ENCODE measurements around the gene COL21A1.

- TF ChIP-seq CTCF (IDR thresholded peaks at IDR 0.05; ENCODE audit: borderline replicate concordance, extremely low read depth, low read length, poor library complexity, severe bottlenecking) = no peak
- no peak for TF ChIP-seq EZH2 (IDR thresholded peaks at IDR 0.05; ENCODE audit: borderline replicate concordance, low read depth, low read length, severe bottlenecking)
Measured at GRCh38 chr6:56023829-56024228, 223.6 kb downstream of the COL21A1 start.

All from DND-41 (cell line).